Mesothelial cell of epicardium (in vitro differentiated cells): ENCODE measurements around the gene NOSIP. TPM values are rescaled to one million over a fixed set of nuclear protein-coding genes. Genes with fewer than 3 reads are reported as not detected.

Experiments used
- DNase-seq, 2 experiments: peaks; one replicate each; pipeline ENCODE4 v3.0.0; 2021; ENCODE audit warnings: low spot score in 2 of 2; ENCODE audit not compliant: unreplicated experiment in 2 of 2
- H3K27ac Mint-ChIP-seq: 2 replicates; pipeline ENCODE4 v1.8.0; 2021; ENCODE audit warnings: mixed read lengths
- H3K27me3 Mint-ChIP-seq: 2 replicates; pipeline ENCODE4 v1.8.0; 2021; ENCODE audit warnings: low read depth, mixed read lengths
- H3K36me3 Mint-ChIP-seq: 2 replicates; pipeline ENCODE4 v1.8.0; 2021; ENCODE audit warnings: mixed read lengths
- H3K4me1 Mint-ChIP-seq: 2 replicates; pipeline ENCODE4 v1.8.0; 2021; ENCODE audit warnings: mixed read lengths
- H3K4me3 Mint-ChIP-seq: 2 replicates; pipeline ENCODE4 v1.8.0; 2021; ENCODE audit warnings: mild to moderate bottlenecking, moderate library complexity, mixed read lengths
- H3K9me3 Mint-ChIP-seq: 2 replicates; pipeline ENCODE4 v1.8.0; 2021; ENCODE audit warnings: mixed read lengths
- CTCF ChIP-seq: fragments of 200-600 bp; sonication (generic); IDR thresholded peaks from one replicate; pipeline ENCODE4 v1.5.0; 2021; ENCODE audit warnings: antibody characterized with exemption; ENCODE audit not compliant: unreplicated experiment
- total RNA-seq: library from RNA; stranded (reverse); gene quantifications from 3 replicates; pipeline ENCODE4 v1.2.1, GENCODE V29; 2021

Gene NOSIP
- total RNA-seq, 1 donor from 2014 or later, result 53.3 TPM

- Mint-ChIP-seq H3K36me3 (no peaks in the 10 kb centered on the region), H3K4me1 (peaks cover 17% of the 10 kb centered on the region), H3K9me3 (no peaks in the 10 kb centered on the region), H3K27me3 (no peaks in the 10 kb centered on the region), H3K4me3 (no peak overlapping the region), H3K27ac (no peak overlapping the region)
- TF ChIP-seq CTCF, result no peak
- no peak for DNase-seq
These were observed 2.9 kb upstream of the NOSIP start for GRCh38 chr19:49583239-49583638.

- no peak for DNase-seq
- TF ChIP-seq CTCF, result no peak
- H3K27ac Mint-ChIP-seq, result peak within 1 kb of the TSS; percentile 94
- peak within 1 kb of the TSS; percentile 93 for H3K4me3 Mint-ChIP-seq
- H3K36me3 Mint-ChIP-seq, result no peaks in the 10 kb centered on the region
- H3K27me3 Mint-ChIP-seq, result no peaks in the 10 kb centered on the region
- peaks cover 19% of the 10 kb centered on the region for H3K4me1 Mint-ChIP-seq
- no peaks in the 10 kb centered on the region for H3K9me3 Mint-ChIP-seq
These were observed 702 bp upstream of the NOSIP start, which contains the start of gene PRRG2 for GRCh38 chr19:49581007-49581508. TSS of gene PRRG2 (plus strand) at chr19:49581316. CDS start at chr19:49583220, 1,904 bp downstream.

- peak overlapping the region; percentile 94 for H3K27ac Mint-ChIP-seq
- TF ChIP-seq CTCF, result no peak
- H3K4me3 Mint-ChIP-seq, result peak overlapping the region; percentile 93
- peaks cover 19% of the 10 kb centered on the region for H3K4me1 Mint-ChIP-seq
- H3K36me3 Mint-ChIP-seq, result no peaks in the 10 kb centered on the region
- H3K9me3 Mint-ChIP-seq, result no peaks in the 10 kb centered on the region
- no peaks in the 10 kb centered on the region for H3K27me3 Mint-ChIP-seq
- DNase-seq, result no peak
These were observed 451 bp downstream of the NOSIP start for GRCh38 chr19:49579947-49580263.

GRCh38 chr19:49579193-49579592 lies 1.2 kb downstream of the NOSIP start:
- H3K27me3 Mint-ChIP-seq, result no peaks in the 10 kb centered on the region

GRCh38 chr19:49574206-49574755 lies 6.1 kb downstream of the NOSIP start:
- TF ChIP-seq CTCF, result no peak

More at GRCh38 chr19:49579193-49579592, 1.2 kb downstream of the NOSIP start:
- no peak for TF ChIP-seq CTCF
- H3K9me3 Mint-ChIP-seq, result no peaks in the 10 kb centered on the region
- DNase-seq, result no peak
- H3K4me1 Mint-ChIP-seq, result peaks cover 19% of the 10 kb centered on the region
- peak overlapping the region; percentile 93 for H3K4me3 Mint-ChIP-seq
- peaks cover under 1% of the 10 kb centered on the region for H3K36me3 Mint-ChIP-seq
- H3K27ac Mint-ChIP-seq, result no peak overlapping the region

GRCh38 chr19:49573425-49573824 lies 6.9 kb downstream of the NOSIP start:
- no peaks in the 10 kb centered on the region for H3K9me3 Mint-ChIP-seq
- peaks cover 10% of the 10 kb centered on the region for H3K4me1 Mint-ChIP-seq
- H3K27ac Mint-ChIP-seq, result no peak overlapping the region
- DNase-seq, result no peak
- H3K4me3 Mint-ChIP-seq, result no peak overlapping the region
- no peak for TF ChIP-seq CTCF
- H3K27me3 Mint-ChIP-seq, result no peaks in the 10 kb centered on the region
- H3K36me3 Mint-ChIP-seq, result peaks cover 2% of the 10 kb centered on the region

More at GRCh38 chr19:49574206-49574755, 6.1 kb downstream of the NOSIP start:
- peaks cover 15% of the 10 kb centered on the region for H3K4me1 Mint-ChIP-seq
- H3K27ac Mint-ChIP-seq, result no peak overlapping the region
- no peak for DNase-seq
- no peaks in the 10 kb centered on the region for H3K27me3 Mint-ChIP-seq
- peaks cover 2% of the 10 kb centered on the region for H3K36me3 Mint-ChIP-seq
- no peak overlapping the region for H3K4me3 Mint-ChIP-seq
- no peaks in the 10 kb centered on the region for H3K9me3 Mint-ChIP-seq
